GM23248 (cell line): ENCODE measurements around the gene PCDHGB6.

ENCODE experiments used
- EZH2 ChIP-seq: fragments of 200-600 bp; sonication (generic); IDR thresholded peaks from 2 replicates; pipeline ENCODE4 v1.6.1; 2018; ENCODE audit warnings: antibody characterized with exemption, mild to moderate bottlenecking; ENCODE audit not compliant: insufficient read depth, poor library complexity, severe bottlenecking
- EZH2phosphoT487 ChIP-seq: fragments of 200-600 bp; sonication (generic); IDR thresholded peaks from 2 replicates; pipeline ENCODE4 v1.6.1; 2018; ENCODE audit warnings: antibody characterized with exemption, moderate library complexity, mild to moderate bottlenecking, low read depth; ENCODE audit not compliant: insufficient read depth

DNA sequence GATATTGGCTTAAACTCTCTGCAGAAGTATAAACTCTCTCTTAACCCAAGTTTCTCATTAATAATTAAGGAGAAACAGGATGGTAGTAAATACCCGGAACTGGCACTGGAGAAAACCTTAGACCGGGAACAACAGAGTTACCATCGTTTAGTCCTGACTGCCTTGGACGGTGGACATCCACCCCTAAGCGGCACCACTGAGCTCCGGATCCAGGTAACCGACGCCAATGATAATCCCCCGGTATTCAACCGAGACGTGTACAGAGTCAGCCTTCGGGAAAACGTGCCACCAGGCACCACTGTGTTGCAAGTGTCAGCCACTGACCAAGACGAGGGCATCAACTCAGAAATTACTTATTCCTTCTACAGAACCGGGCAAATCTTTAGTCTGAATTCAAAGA, 9.2 kb upstream of the PCDHGB6 start:
- TF ChIP-seq EZH2phosphoT487 (no peak), EZH2 (no peak)
